Measurements from ENCODE around the gene PCBP3. TPM values are rescaled to one million over a fixed set of nuclear protein-coding genes. Genes with fewer than 3 reads are reported as not detected.

The PCBP3 gene
- total RNA-seq, 1 experiment from 2014 or later, result 10.9 TPM

DNA sequence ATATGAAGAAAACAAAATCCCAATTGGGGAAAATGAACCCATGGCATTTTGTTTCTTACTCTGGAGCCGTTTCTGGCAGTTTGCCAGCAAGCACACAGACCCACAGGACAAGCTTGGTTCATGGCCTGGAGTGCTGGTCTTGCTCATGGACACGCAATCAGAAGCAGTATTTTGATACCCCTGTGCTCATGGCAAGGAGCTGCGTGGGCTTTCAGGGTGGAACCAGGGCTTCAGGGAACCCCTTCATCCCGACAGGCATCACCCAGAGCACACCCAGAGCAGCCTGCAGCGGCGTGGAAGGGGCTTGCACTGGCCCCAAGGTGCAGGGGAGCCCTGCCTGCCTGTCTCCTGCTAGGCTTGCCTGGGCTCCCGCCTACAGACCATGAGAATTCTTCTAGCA, 45.4 kb upstream of the PCBP3 start:
- Histone ChIP-seq H3K18ac (ENCODE audit: insufficient read length, low read depth, low read length) (no peak overlapping the region), H3K9ac (ENCODE audit: extremely low read depth, insufficient read length, low read length) (no peak overlapping the region), H3K23me2 (ENCODE audit: insufficient read length, low read depth, low read length, poor library complexity, severe bottlenecking) (no peaks in the 10 kb centered on the region), H3T11ph (ENCODE audit: low read length) (no peak overlapping the region), H3K79me1 (ENCODE audit: insufficient read depth, low read depth, low read length, poor library complexity, severe bottlenecking) (no peaks in the 10 kb centered on the region), H3K79me2 (ENCODE audit: insufficient read depth, low read length) (no peaks in the 10 kb centered on the region), H3K14ac (ENCODE audit: insufficient read depth, low read length) (no peak overlapping the region), H3K4me1 (ENCODE audit: insufficient read depth, low read length) (no peaks in the 10 kb centered on the region), H4K20me1 (ENCODE audit: control insufficient read depth, insufficient read depth, insufficient read length) (no peaks in the 10 kb centered on the region), H2BK15ac (ENCODE audit: low read depth, low read length) (no peak overlapping the region), H2AFZ (ENCODE audit: low read length) (no peak overlapping the region), H3K27me3 (ENCODE audit: insufficient read depth, low read length) (no peaks in the 10 kb centered on the region), H4K5ac (ENCODE audit: insufficient read length, low read depth, low read length) (no peak overlapping the region), H3K4ac (ENCODE audit: low read depth, low read length) (no peak overlapping the region), H3K9me3 (ENCODE audit: control insufficient read depth, low read depth, low read length) (no peaks in the 10 kb centered on the region), H2AK5ac (ENCODE audit: insufficient read length, low read length) (no peak overlapping the region), H2BK12ac (ENCODE audit: insufficient read length, low read depth, low read length) (no peak overlapping the region), H2BK5ac (ENCODE audit: insufficient read length, low read length) (no peak overlapping the region), H2BK120ac (ENCODE audit: low read depth, low read length, poor library complexity, severe bottlenecking) (no peak overlapping the region), H3K23ac (ENCODE audit: insufficient read length, low read depth, low read length) (no peak overlapping the region), H4K8ac (replicated peaks; ENCODE audit: insufficient read length, low read depth, low read length) (no peak overlapping the region), H3K4me2 (ENCODE audit: insufficient read depth, insufficient read length, low read length) (no peak overlapping the region), H4K91ac (ENCODE audit: insufficient read length, low read depth, low read length) (no peak overlapping the region), H2BK20ac (ENCODE audit: low read depth, low read length, poor library complexity, severe bottlenecking) (no peak overlapping the region), H3K56ac (ENCODE audit: insufficient read length, low read depth, low read length) (no peak overlapping the region), H3K27ac (ENCODE audit: insufficient read length, low read depth, low read length) (no peak overlapping the region)
- Mint-ChIP-seq H3K27me3 (ENCODE audit: low read depth) (peaks cover 25% of the 10 kb centered on the region), H3K9me3 (peaks cover 13 to 17% of the 10 kb centered on the region in 2 experiments; a peak in 4 of 5 replicates), H3K36me3 (ENCODE audit: insufficient read depth in 1 of 3, low read depth in 3 of 3) (no peaks in the 10 kb centered on the region; a peak in 2 of 7 replicates), H3K27ac (no peak overlapping the region), H3K4me1 (peaks cover 2 to 4% of the 10 kb centered on the region in 2 experiments; a peak in 1 of 4 replicates), H3K4me3 (no peak overlapping the region; a peak in 1 of 5 replicates)
- TF ChIP-seq, protein P1, sequence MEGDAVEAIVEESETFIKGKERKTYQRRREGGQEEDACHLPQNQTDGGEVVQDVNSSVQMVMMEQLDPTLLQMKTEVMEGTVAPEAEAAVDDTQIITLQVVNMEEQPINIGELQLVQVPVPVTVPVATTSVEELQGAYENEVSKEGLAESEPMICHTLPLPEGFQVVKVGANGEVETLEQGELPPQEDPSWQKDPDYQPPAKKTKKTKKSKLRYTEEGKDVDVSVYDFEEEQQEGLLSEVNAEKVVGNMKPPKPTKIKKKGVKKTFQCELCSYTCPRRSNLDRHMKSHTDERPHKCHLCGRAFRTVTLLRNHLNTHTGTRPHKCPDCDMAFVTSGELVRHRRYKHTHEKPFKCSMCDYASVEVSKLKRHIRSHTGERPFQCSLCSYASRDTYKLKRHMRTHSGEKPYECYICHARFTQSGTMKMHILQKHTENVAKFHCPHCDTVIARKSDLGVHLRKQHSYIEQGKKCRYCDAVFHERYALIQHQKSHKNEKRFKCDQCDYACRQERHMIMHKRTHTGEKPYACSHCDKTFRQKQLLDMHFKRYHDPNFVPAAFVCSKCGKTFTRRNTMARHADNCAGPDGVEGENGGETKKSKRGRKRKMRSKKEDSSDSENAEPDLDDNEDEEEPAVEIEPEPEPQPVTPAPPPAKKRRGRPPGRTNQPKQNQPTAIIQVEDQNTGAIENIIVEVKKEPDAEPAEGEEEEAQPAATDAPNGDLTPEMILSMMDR (conservative IDR thresholded peaks at IDR 0.05), result no peak
- DNase-seq, result no peak
- WGBS (ENCODE audit: extremely low coverage, insufficient read length, low lambda C conversion rate), result no CpG with 5 or more reads among the region's 7 CpGs
